Daoy (cell line): ENCODE data around the gene SLC22A1. TPM values are rescaled to one million over a fixed set of nuclear protein-coding genes. Genes with fewer than 3 reads are reported as not detected.
A peak's percentile ranks its signal among the peaks of the same experiment; 100 is the strongest.
"Not testable (repeated sequence)": the region's sequence is repeated elsewhere in the genome, so short reads cannot be mapped to it uniquely, and the experiment has no call there.

Experiments used
- DNase-seq: peaks from one replicate; pipeline ENCODE4 v3.0.0-alpha.2; 2015; ENCODE audit warnings: low read depth
- total RNA-seq: library from RNA; depleted of rRNA; stranded (reverse); fragments of >200 nt; shearing (Covaris generic); gene quantifications from 2 replicates; pipeline ENCODE4 v1.2.3, GENCODE V29; 2014; rRNA removed

The SLC22A1 gene
- 0.23 and 2.8 TPM in 2 replicates for total RNA-seq

- no peak for DNase-seq
Observed at GRCh38 chr6:160121558-160121957, at the start of gene SLC22A1. TSS of gene SLC22A1 (plus strand) at chr6:160121815. CDS start at chr6:160121936, 121 bp downstream.

DNA sequence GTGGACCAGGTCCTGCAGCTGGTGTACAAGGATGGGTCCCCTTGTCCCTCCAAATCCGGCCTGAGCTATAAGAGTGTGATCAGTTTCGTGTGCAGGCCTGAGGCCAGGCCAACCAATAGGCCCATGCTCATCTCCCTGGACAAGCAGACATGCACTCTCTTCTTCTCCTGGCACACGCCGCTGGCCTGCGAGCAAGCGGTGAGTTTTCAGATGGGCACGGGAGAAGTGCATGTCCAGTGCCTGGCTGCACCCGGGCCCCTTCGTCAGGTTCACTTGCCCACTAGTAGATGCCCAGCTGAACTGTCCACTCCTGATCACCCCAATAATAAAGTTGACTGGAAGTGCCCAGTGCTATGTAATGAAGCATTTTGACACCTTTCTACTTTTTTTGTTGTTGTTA is 48.3 kb upstream of the SLC22A1 start:
- no peak for DNase-seq

DNA sequence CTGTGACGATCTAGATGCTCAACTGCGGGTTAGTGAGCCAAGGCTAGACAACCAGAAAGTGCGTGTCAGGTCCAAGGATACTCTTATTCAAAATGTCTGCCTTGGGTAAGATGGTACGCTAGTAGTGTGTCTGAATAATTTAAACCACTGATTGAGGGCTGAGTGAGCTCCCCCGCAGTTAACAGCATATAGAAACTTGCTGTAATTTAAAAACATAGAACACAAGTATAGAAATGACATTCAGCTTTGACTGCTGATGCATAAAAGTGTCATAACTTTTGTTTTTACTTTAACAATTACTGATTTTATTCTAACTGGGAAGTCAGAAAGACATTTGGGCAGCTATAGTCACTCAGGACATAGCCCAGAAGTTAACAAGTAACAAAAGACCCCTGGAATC is 45.6 kb upstream of the SLC22A1 start:
- DNase-seq = no peak

DNA sequence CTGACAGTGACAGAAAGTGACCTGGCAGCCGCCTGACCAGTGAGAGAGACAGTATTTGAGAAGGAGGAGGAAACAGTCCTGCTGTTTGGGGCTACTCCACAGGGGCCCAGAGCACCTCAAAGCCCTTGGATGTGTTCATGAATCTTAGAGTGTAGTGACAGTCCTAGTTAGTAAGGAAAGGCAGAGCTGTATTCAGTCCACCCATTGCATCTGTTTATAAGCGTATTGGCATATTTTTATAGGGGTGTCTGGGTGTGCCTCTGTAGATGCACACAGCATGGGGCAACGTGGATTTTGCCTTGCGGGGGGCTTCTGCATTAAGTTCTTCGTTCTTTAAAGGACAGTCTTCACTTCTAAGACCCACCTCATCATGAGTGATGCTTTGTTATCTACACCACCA is 44.6 kb upstream of the SLC22A1 start:
- DNase-seq = no peak

DNA sequence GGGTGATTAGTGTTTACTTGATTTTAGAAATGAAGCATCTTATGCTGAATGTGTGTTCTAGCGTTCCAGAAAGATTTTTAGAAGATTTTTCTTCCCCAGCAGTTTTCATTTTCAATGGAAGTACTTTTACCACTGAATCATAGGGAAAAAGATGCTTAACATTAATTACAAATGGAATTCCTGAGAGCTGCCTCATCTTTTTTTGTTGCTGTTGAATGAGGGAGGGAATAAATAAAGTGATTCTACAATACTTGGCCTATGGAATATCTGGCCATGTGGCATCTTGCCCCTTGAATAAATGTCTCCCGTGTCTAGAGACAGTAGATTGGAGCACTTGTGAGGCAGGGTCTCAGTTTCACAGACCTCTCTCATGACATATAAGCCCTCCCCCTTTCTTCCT is 44.1 kb upstream of the SLC22A1 start:
- no peak for DNase-seq

DNA sequence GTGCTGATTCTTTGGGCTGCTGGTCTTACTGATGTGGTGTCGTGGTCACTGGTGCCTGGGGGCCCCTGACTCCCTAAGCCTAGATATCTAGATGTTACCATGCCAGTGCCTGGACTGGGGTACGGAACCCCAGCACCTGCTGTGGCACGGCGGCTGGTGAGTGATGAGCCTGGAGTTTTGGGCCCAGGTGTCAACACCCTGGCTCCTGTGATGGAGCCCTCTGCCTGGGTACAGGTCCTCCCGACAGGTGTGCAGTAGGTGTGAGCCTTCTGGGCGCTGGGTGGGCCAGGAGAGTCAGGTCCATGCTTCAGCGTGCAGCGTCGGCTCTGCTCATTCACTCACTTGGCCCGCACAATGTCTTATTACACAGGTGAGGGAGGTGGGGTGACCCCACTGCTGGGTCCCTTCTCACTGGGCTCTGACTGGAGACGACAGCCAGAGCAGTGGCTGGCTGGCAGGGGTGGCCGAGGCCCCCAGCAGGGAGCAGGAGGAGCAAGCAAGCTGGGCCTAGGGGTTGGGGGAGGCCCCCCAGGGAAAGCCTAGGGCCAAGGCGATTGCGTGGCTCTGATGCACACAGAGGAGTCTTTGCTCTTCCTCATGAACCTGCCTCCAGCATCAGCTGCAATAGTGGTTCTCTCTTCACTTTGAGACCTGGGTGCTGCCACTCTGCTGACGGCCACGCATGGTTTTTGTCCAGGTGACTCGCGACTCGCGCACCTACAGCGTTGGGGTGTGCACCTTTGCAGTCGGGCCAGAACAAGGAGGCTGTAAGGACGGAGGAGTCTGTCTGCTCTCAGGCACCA is 42.5 kb upstream of the SLC22A1 start:
- no peak for DNase-seq

DNA sequence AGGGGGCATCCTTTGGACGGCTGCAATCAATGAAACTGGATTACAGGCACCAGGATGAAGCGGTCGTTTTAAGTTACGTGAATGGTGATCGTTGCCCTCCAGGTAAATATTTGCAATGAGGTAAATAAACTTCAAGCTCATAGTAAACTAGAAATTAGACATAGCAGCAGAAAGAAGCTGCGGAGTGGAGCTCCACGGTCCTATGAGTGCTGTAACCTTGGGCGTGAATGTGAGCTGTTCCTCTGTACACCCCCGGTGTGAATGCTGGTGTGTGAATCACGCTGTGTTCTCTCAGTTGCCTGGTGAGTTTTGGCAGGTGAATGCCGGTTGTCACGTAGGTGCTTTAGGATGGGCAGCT is 42.0 kb upstream of the SLC22A1 start:
- no peak for DNase-seq

GRCh38 chr6:160080097-160080496 is 41.5 kb upstream of the SLC22A1 start:
- no peak for DNase-seq

DNA sequence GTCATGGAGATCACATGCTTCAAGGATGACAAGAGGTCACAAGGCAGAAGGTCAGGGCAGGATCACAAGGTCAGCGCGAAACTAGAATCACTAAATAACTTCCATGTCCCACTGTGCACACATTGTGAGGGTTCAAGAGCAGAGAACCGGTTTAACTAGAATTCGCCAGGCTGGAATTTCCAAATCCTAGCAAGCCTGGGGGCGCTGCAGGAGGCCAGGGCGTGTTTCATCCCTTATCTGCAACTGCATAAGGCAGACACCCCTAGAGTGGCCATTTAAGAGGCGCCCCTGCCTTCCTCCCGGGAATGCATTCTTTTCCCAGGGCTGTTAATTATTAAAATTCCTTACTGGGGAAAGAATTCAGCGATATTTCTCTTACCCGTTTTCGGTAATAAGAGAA is 40.2 kb upstream of the SLC22A1 start:
- DNase-seq = no peak

GRCh38 chr6:160082627-160083026 is 39.0 kb upstream of the SLC22A1 start:
- no peak for DNase-seq

DNA sequence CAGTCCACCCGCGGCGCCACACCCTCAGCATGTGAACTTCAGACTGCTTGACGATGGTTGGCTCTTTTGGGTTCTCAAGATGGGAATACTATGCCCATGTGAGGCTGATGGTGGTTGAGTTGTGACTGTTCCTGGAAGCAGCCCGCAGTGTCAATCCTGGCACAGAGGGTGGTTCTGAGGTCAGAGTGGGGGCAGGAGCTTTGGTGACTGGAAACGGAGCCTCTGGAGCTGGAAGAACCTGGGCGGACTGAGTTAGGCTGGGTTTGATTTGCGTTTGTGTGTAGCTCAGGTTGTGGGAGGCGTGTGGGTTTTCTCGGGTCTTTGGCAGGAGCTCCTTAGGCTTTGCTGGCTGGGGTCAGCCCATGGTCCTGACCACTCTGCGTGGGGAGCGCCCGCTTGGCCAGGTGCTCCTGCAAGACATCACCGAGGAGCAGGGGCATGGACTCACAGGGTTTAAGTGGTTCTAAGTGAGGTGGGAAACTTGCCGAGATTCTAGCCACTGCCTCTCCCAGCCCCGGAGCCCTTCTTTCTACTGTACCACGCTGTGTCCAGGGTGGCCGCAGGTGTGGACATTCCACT is 37.3 kb upstream of the SLC22A1 start:
- no peak for DNase-seq

GRCh38 chr6:160085226-160085625 is 36.4 kb upstream of the SLC22A1 start:
- no peak for DNase-seq

DNA sequence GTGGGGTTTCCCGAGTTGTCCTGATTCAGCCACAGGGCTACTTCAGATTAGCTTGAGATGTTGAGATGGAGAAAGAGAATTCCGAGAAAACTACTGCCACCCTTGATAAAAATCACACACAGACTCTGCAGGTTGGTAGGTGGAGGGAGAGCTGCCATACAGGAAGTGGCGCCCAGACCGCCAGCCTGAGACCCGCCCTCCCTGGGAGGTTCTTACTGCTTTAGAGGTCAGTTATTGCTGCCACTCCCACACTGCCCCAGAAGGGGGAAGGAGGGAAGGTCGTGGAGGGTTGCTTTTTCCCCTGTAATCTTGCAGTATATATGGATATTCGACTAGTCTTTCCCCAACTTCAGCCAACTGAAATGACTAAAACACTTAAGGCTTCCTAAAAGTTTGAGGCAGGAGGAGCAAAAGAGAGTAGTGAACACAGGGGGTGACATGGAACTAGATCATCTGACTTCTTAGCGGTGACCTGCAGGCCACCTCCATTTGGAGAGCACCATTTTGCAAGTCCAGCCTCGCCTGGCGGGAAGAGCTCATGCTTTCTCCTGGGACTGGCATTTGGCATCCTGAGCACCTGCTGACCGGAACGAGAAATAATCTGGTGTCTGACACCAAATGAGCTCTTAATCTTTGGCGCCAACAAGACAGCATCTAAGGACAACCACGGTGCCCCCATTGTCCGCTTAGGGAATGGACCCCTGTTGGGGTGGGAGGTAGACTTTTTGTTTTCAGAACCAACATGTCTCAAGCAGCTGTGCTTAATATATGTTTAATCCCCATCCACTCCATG is 35.7 kb upstream of the SLC22A1 start:
- DNase-seq = no peak

DNA sequence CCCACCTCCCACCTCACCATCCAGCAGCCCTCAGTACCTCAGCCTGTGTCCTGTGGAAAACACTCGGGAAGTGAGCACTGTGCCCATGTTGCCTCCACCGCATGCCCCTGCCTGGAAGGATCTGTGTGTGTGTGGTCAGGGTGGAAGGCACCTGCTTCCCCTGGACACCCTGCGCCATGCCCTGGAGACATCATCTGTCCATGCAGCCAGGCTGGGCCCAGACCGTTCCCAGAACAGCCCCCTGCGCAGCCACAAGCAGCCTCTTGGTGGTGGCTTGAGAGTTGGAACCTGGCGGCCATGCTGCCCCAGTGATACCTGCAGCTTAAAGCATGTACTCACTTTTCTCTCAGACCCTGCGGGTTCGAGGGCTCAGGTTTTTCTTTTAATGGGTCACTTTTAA is 34.9 kb upstream of the SLC22A1 start:
- no peak for DNase-seq

- peak; percentile 67 for DNase-seq
Observed at GRCh38 chr6:160088069-160088783, 33.4 kb upstream of the SLC22A1 start.

GRCh38 chr6:160088784-160089533 is 32.7 kb upstream of the SLC22A1 start:
- DNase-seq = no peak

- no peak for DNase-seq
Observed at GRCh38 chr6:160089534-160089897, 32.1 kb upstream of the SLC22A1 start.

DNA sequence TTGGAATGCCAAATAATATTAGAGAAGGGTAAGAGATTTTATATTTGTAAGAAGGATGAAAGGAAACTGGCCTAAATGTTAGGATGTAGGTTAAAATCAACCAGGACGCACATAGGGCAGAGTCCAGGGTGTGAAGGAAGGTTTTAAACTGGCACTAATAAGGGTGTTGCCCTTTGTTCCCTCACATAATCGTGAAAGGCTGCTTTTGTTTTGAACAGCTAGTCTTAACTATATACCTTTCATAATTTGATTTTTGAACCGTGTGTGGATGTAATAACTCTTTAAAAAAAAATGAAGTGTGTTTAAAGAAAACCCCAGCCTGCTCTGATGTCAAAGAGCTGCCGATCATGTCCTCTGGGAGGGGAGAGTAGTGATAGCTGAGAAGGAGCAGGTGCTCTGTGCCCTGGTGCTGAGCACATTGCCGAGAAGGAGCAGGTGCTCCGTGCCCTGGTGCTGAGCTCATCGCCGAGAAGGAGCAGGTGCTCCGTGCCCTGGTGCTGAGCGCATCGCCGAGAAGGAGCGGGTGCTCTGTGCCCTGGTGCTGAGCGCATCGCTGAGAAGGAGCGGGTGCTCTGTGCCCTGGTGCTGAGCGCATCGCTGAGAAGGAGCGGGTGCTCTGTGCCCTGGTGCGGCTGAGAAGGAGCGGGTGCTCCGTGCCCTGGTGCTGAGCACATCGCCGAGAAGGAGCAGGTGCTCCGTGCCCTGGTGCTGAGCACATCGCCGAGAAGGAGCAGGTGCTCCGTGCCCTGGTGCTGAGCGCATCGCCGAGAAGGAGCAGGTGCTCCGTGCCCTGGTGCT is 31.0 kb upstream of the SLC22A1 start:
- not testable (repeated sequence) for DNase-seq

DNA sequence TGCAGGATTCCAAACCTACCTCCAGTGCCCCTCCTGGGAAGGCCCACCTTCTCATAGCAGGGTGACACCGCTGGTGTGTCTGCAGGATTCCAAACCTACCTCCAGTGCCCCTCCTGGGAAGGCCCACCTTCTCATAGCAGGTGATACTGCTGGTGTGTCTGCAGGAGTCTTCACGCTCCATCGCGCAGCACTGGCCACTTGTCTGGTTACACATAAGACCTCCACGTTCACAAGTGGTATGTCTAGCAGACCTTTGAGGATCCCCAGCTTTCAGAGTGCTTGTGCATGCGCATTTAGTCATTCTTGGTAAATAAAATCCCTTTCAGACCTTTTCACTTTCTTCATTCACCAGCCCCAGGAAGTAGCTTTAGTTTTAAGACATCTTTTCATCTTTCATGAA is 29.4 kb upstream of the SLC22A1 start:
- DNase-seq = not testable (repeated sequence)

GRCh38 chr6:160092602-160093001 is 29.0 kb upstream of the SLC22A1 start:
- DNase-seq = no peak

GRCh38 chr6:160093061-160093460 is 28.6 kb upstream of the SLC22A1 start:
- DNase-seq = no peak
